ENCODE measurements around the gene NPAS3.

Gene NPAS3

GRCh38 chr14:33184587-33184986 lies 245.9 kb downstream of the NPAS3 start:
- DNase-seq (ENCODE audit: low read depth): no peak

DNA sequence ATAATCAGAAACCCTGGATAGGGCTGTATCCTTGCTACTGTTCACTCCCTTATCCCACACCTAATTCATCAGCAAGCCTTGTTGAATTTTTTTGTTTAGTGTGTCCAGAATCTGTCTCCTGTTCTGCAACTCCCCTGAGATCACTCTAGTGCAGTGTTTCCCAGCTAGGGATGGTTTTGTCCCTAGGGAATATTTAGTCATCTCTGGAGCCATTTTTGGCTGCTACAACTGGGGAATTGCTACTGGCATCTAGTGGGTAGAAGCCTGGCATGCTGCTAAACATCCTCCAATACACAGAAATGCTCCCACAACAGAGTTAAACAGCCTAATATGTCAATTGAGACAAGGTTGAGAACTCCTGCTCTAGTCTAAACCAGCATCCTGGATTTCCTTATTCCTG lies 248.0 kb downstream of the NPAS3 start:
- no peak for DNase-seq (ENCODE audit: low read depth)

- no peak for DNase-seq (ENCODE audit: low read depth)
These were observed 250.2 kb downstream of the NPAS3 start for GRCh38 chr14:33188880-33189279.

GRCh38 chr14:33191855-33192254 lies 253.2 kb downstream of the NPAS3 start:
- no peak for DNase-seq (ENCODE audit: low read depth)

DNA sequence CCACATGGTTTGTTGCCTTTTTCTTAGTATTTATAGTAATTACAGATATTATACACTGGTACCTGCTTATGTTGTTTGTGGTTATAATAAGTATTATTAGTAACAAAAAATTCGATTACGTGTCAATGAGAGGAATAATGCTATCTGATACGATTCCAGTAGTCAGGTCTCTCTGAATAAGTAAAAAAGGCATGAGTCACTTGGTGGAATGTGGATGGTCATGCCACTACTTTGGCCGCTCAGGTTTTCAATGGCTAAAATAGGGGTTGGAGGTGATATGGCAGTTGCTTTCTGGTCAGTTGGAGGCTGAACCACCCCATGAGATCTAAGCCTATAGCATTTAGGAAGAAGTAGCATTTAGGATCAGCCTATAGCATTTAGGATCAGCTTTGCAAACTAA lies 255.9 kb downstream of the NPAS3 start:
- no peak for DNase-seq (ENCODE audit: low read depth)

GRCh38 chr14:33198684-33199083 lies 260.0 kb downstream of the NPAS3 start:
- no peak for DNase-seq (ENCODE audit: low read depth)

DNA sequence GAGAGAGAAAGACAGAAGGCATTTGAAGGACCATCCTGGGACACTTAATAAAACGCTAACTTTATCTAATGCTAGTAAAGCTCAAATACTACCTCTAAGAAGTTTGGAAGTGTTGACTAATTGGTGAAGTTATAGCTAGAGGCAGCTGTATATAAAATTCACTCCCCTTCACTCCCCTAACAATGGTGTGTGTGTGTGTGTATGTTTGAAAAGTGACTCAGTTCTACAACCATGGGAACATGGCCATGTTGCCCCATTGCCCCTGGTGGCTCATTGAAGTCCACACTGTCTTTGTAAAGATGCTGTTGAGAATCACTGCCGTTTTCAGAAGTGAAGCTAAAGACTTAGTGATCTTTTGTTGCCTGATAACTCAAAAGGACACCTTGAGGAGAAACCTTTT lies 262.4 kb downstream of the NPAS3 start:
- DNase-seq (ENCODE audit: low read depth): no peak

DNA sequence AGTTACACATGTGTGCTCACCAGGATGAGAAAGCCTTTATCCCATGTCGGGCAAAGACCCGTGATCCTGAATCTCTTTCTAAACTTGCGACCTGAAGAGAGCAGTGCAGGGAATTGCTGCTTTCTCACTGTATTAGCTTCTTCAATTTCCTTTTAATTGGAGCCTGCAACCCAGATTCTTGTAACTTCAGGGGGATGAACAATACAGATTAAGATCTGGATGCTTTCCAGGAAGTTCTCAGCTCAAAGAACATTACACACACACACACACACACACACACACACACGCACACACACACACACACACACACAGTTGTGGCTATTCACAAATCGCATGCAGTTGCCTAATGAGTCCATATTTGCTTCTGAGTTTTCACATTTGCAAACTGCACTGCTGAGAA lies 268.3 kb downstream of the NPAS3 start:
- no peak for DNase-seq (ENCODE audit: low read depth)

GRCh38 chr14:33207467-33208017 lies 268.9 kb downstream of the NPAS3 start:
- DNase-seq (ENCODE audit: low read depth): no peak

DNA sequence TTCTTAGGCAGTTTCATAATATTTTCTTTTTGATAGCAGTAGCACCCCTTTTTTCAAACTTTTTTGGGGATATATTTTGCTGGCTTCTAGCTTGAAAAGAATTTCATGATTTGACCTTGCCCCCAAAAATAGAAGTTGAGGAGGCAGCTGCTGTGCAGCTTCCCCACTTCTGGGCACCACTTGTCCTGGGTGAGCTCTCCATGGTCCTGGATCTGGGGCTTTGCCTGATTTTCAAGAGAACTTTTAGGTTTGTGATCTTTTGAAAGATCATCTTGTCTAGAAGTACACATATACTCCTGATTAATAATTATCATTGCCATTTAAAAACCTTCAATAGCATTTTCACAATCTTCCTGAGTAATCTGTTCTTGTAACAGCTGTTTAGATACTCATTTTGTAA lies 271.6 kb downstream of the NPAS3 start:
- no peak for DNase-seq (ENCODE audit: low read depth)

- no peak for DNase-seq (ENCODE audit: low read depth)
These were observed 279.3 kb downstream of the NPAS3 start for GRCh38 chr14:33218026-33218425.

DNA sequence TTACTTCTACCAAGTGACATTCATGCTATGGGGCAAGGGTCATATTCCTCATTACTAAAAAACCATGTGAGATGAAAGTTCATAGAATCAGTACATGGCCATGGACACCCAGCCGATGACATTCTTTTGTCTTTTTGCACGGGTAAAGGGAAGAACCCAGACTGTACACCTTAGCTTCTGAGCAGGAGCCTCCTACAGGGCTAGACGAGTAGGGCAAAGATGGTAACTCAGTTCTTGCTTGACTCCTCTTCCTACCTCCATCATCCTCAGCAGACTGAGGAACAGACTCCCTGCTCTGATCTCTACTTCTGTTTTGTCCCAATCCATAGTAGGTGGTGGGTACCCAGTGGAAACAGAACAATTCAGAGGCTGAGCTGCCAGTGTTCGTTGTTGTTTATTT lies 281.3 kb downstream of the NPAS3 start:
- no peak for DNase-seq (ENCODE audit: low read depth)

- DNase-seq (ENCODE audit: low read depth): no peak
These were observed 290.7 kb downstream of the NPAS3 start for GRCh38 chr14:33229269-33229929.

- DNase-seq (ENCODE audit: low read depth): no peak
These were observed 291.3 kb downstream of the NPAS3 start for GRCh38 chr14:33230021-33230420.

GRCh38 chr14:33232031-33232430 lies 293.4 kb downstream of the NPAS3 start:
- no peak for DNase-seq (ENCODE audit: low read depth)

DNA sequence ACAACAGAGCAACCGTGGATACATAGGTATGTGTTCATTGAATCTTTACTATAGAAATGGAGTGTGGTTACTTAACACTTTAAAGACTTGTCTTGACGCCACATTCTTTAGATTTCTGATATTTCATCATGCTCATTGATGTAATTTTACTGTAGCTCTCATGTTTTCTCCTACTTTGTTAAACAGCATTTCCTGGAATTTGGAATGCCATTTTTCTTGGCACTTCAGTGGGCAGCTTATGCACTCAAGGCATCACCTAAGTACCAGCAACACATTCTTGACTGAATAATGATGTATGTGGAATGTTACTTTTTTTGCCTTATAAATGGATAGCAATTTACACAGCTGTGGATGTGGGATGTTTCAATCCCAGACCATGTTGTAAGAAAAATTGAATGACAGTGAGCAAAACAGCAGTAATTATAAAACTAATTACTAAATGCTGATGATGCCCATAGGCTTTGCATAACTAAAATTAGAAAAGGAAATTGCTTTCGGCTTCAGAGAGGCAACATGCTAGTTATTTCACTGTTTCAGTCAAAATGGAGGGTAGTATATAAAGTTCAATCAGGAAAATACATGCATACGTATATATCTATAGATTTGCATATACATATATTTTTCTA lies 298.5 kb downstream of the NPAS3 start:
- no peak for DNase-seq (ENCODE audit: low read depth)

GRCh38 chr14:33239465-33239864 lies 300.8 kb downstream of the NPAS3 start:
- no peak for DNase-seq (ENCODE audit: low read depth)

GRCh38 chr14:33240466-33240865 lies 301.8 kb downstream of the NPAS3 start:
- no peak for DNase-seq (ENCODE audit: low read depth)

- DNase-seq (ENCODE audit: low read depth): no peak
These were observed 302.7 kb downstream of the NPAS3 start for GRCh38 chr14:33241331-33241730.

- no peak for DNase-seq (ENCODE audit: low read depth)
These were observed 310.6 kb downstream of the NPAS3 start for GRCh38 chr14:33249233-33249820.

DNA sequence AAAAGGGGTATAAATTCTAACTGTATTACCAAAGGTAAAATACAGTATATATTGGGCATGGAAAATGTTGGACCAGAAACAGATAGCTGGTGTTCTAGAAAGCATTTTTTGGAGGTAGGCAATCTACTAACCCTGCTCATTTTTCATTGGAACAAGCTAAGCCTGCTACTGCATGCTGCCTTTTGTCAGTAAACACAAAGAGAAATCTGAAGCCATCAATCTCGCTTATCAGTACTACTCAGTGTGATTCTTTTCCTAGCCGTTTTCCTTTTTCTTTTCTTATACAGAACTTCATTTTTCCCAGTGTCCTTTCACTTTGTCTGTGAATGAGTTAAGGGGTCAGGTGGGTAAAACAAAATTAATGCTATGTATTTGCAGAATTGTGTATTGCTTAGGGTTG lies 312.3 kb downstream of the NPAS3 start:
- no peak for DNase-seq (ENCODE audit: low read depth)

DNA sequence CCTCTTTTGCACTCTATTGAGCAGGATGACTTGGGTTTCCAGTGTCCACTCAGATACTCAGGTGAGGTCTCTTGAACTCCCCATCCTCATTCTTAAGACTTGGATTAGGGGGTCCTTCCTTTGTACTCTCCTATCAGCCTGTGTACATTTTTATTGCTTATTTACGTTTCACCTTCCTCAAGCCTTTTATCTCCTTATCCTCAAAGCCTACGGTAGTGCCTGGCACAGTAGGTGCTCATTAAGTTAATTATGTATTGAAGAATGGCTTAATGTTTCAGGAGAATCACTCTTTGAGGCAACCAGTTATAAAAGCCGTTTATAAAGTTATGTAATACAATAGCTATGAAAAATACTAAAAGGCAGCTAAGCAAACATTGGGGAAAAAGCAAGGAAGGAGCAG lies 315.7 kb downstream of the NPAS3 start:
- DNase-seq (ENCODE audit: low read depth): no peak

- DNase-seq (ENCODE audit: low read depth): no peak
These were observed 316.2 kb downstream of the NPAS3 start for GRCh38 chr14:33254861-33255395.
